ENCODE measurements around the gene ST8SIA5.

The ST8SIA5 gene

DNA sequence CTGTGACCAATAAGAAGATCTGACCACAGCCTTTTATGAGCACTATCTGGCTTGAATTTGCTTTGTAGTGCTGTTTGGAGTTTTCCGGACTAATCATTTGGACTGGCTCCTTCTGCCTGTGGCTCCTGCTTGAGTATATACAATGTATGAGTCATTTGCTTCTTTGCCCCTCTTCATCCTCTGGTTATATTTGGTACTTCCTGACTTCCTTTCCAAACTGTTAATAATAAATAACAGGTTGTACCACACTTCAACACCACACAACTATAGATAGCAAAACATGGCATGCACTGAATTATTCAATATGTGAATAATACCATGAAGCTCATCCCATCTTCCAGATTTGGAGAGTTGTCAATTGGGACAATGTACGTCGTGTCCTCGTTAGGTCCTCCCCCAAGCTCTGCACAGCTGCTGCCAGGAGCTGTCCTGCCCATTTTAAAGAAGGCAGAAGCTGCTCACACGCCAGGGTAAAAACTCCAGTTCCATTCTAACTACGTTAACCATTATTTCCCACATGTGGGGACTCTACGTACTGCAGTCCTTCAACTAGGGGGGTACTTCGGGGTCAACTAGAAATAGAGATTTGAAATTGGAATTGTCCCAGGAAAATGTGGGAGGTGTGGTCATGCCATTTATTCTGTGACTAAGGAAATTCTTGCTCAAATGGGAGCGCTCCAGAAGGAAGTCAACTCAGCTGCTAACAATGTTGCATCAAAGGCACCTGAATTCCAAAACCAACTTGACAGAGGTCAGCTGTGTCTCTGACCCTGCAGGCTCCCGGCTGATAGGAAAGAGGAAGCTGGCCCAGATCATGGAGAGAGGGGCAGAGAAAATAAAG lies 38.1 kb downstream of the ST8SIA5 start:
- TF ChIP-seq, protein P1, sequence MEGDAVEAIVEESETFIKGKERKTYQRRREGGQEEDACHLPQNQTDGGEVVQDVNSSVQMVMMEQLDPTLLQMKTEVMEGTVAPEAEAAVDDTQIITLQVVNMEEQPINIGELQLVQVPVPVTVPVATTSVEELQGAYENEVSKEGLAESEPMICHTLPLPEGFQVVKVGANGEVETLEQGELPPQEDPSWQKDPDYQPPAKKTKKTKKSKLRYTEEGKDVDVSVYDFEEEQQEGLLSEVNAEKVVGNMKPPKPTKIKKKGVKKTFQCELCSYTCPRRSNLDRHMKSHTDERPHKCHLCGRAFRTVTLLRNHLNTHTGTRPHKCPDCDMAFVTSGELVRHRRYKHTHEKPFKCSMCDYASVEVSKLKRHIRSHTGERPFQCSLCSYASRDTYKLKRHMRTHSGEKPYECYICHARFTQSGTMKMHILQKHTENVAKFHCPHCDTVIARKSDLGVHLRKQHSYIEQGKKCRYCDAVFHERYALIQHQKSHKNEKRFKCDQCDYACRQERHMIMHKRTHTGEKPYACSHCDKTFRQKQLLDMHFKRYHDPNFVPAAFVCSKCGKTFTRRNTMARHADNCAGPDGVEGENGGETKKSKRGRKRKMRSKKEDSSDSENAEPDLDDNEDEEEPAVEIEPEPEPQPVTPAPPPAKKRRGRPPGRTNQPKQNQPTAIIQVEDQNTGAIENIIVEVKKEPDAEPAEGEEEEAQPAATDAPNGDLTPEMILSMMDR (IDR thresholded peaks at IDR 0.05; ENCODE audit: control insufficient read depth, insufficient read depth, low read depth, low read length, missing control alignments) = no peak
- no peak overlapping the region for H3K4me3 ChIP-seq (ENCODE audit: control insufficient read depth, low read depth, low read length)
- DNase-seq (ENCODE audit: low read depth) = peak; percentile 76

DNA sequence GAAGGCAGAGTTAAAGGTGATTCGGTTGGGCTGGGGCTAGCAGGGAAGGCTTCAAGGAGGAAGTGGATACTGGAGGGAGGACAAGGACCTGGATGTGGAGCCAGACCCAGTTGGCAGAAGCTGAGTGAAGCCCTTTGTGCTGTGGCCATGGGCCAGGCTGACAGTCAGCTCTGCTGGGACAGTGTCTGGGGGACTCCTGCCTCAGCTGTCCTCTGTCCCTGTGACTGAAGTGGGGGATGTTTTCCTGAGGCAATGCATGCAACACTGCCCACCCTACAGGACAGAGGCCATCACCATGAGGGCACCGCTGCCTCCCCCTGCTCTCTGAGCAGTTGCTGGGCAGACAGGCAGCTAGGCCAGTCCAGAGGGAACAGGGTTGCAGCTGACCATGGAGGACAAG lies 40.0 kb downstream of the ST8SIA5 start:
- H3K4me3 ChIP-seq (ENCODE audit: control insufficient read depth, low read depth, low read length) = no peak overlapping the region
- DNase-seq (ENCODE audit: low read depth) = no peak
- TF ChIP-seq, protein P1 (IDR thresholded peaks at IDR 0.05; ENCODE audit: control insufficient read depth, insufficient read depth, low read depth, low read length, missing control alignments) = no peak

DNA sequence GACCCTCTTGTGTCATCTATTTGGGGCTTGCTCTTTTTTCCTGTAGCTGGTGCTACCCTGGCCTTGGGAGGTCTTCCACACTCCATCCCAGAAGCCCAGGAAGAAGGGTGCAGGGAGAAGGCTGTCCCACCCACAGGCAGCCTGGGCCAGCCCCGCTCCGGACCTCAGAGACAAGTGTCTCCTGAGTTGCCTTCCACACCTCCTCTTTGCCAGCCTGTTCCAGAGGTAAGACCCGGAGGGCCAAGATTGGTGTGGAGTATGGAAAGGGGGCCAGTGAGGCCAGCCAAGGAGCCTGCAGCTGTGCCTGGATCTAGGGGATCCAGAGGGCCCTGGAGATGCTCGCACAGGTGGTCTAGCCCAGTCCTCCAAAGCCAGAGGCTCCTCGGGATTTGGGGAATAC lies 40.5 kb downstream of the ST8SIA5 start:
- DNase-seq (ENCODE audit: low read depth) = no peak
- no peak overlapping the region for H3K4me3 ChIP-seq (ENCODE audit: control insufficient read depth, low read depth, low read length)
- TF ChIP-seq, protein P1 (IDR thresholded peaks at IDR 0.05; ENCODE audit: control insufficient read depth, insufficient read depth, low read depth, low read length, missing control alignments) = no peak

DNA sequence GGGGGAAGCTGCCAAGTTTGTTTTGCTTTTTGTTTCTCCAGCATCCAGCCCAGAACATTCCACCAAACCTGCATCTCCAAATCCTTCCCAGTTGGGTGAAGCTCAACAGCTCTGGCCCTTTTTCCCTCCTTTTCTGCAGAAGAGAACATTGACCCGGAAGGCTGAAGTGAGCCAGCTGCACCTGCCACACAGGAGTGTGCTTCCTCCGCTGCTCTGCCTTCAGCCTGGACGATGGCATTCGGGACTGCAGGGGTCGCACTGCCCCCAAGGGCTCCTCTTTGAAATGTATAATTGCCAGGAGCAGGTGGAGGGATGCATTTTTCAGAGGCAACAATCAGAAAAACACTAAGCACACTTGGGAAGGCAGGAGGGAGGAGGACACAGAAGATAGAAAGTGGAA lies 41.8 kb downstream of the ST8SIA5 start:
- DNase-seq (ENCODE audit: low read depth) = no peak
- TF ChIP-seq, protein P1 (IDR thresholded peaks at IDR 0.05; ENCODE audit: control insufficient read depth, insufficient read depth, low read depth, low read length, missing control alignments) = no peak
- H3K4me3 ChIP-seq (ENCODE audit: control insufficient read depth, low read depth, low read length) = no peak overlapping the region

DNA sequence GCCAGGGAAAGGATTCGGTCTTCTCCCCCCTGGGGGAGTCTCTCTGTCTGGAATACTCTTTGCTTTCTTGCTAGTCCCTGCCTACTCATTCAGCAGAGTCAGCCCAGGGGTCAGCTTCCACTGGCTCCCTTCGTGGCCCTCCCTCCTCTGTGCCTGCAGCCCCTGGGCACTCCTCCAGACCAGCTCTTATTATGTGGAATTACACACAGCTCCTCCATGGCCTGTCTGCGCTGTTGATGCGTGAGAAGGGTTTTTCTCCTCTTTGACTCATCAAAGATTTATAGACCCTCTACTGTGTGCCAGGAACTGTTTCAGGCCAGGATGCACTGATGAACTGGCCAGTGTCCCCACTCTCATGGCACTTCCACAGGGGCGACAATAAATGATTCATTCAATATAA lies 44.4 kb downstream of the ST8SIA5 start:
- DNase-seq (ENCODE audit: low read depth) = peak; percentile 89
- H3K4me3 ChIP-seq (ENCODE audit: control insufficient read depth, low read depth, low read length) = no peak overlapping the region
- TF ChIP-seq, protein P1 (IDR thresholded peaks at IDR 0.05; ENCODE audit: control insufficient read depth, insufficient read depth, low read depth, low read length, missing control alignments) = no peak

DNA sequence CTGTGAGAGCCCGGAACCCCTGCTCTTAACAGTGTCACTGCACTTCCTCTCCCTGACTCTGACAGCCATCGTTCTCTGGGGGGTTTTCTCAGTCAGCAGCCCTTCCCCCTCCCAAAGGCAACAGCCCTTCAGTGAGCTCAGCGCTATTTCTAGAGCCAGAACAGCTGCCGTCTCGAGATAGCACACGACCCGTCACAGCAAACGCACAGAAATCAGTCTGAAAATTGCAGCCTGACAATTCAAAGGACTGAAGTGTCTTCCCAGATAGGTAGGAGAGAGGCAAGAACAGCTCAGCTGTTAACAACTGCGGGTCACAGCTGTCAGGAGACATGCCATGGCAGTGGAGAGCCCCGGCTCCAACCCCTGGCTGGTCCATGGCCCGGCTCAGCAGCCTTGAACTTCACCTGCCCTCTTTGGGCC lies 45.4 kb downstream of the ST8SIA5 start:
- no peak for DNase-seq (ENCODE audit: low read depth)
- H3K4me3 ChIP-seq (ENCODE audit: control insufficient read depth, low read depth, low read length) = no peak overlapping the region
- TF ChIP-seq, protein P1 (IDR thresholded peaks at IDR 0.05; ENCODE audit: control insufficient read depth, insufficient read depth, low read depth, low read length, missing control alignments) = no peak
